Measurements from ENCODE around the gene SIPA1. TPM values are rescaled to one million over a fixed set of nuclear protein-coding genes. Genes with fewer than 3 reads are reported as not detected.

The SIPA1 gene, protein sequence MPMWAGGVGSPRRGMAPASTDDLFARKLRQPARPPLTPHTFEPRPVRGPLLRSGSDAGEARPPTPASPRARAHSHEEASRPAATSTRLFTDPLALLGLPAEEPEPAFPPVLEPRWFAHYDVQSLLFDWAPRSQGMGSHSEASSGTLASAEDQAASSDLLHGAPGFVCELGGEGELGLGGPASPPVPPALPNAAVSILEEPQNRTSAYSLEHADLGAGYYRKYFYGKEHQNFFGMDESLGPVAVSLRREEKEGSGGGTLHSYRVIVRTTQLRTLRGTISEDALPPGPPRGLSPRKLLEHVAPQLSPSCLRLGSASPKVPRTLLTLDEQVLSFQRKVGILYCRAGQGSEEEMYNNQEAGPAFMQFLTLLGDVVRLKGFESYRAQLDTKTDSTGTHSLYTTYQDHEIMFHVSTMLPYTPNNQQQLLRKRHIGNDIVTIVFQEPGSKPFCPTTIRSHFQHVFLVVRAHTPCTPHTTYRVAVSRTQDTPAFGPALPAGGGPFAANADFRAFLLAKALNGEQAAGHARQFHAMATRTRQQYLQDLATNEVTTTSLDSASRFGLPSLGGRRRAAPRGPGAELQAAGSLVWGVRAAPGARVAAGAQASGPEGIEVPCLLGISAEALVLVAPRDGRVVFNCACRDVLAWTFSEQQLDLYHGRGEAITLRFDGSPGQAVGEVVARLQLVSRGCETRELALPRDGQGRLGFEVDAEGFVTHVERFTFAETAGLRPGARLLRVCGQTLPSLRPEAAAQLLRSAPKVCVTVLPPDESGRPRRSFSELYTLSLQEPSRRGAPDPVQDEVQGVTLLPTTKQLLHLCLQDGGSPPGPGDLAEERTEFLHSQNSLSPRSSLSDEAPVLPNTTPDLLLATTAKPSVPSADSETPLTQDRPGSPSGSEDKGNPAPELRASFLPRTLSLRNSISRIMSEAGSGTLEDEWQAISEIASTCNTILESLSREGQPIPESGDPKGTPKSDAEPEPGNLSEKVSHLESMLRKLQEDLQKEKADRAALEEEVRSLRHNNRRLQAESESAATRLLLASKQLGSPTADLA
- total RNA-seq: 154 TPM

DNA sequence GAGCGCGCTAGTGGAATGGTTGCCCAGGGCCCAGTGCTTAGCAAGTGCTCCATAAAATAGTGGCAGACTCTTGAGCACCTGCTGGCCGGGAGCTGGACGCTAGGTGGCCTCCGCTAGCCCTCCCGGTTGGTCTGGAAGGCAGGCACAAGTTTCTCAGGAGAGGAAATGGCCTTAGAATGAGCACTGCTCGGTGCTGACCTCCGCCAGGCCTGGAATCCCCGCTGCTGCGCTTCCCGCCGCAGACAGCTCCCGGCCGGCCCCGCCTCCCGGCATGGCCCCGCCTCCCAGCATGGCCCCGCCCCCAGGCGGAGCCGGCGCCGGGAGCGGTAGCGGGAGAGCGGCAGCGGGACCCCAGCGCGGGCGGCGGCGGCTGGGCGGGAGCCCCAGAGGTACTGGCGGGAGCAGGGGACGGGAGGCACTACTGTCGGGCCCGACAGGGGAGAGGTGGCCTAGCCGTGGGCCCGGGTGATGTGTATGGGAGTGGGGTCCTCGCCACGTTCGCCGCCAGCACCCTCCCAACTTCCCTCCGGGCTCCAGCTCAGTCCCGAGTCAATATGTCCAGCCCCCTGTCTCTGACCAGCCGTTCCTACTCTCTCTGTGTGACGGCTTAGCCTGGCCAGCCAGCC, at the start of gene SIPA1:
Gene SIPA1 (plus strand): TSS at position 308 of the 626 bp plus-strand sequence. CDS start 2,821 bp downstream, outside the sequence.
- peak; percentile 59 to 66 (median 62) for DNase-seq (ENCODE audit: low read depth in 2 of 3, low spot score in 2 of 3)

DNA sequence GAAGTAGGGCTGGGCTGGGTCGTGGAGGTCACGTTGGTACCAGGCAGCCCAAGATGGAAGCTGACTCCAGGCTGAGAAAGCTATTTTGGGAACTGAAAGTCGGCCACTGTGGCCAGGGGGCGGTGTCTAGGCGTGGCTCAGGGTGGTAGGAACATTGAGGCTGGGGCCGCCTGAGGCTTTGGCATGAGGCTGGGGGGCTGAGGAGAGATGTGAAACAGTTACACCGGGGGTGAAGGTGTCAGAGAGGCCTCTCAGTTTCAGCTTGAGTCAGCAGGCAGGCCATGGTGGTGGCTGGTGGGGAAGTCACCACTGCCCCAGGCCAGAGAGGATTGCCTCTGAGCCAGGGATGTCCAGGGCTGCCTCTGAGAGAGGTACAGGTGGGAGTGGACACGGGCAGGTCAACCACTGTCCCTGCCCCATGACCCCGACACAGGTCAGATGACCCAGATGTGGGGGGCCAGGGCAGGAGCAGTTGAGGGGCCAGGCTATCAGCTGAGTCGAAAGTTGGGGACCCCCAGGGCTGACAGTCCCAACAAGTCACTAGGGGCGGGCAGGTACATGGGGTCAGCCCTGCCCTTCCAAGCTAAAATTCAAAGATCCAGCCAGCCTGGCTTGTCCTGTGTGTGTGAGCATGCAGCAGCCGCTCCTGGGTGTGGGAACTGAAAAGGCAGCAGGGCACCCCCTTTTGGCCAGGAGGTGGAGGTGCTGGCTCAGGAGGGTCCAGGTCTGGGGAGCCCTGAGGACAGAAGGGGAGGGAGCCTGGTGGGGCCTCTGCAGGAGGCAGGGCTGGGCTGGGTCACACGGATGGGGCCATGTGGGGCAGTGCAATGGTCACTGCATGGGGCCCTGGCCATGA, 49.5 kb upstream of the SIPA1 start:
- peak in 2 of 3 donors; percentile 72 to 82 for DNase-seq (ENCODE audit: low read depth in 2 of 3, low spot score in 2 of 3)

DNA sequence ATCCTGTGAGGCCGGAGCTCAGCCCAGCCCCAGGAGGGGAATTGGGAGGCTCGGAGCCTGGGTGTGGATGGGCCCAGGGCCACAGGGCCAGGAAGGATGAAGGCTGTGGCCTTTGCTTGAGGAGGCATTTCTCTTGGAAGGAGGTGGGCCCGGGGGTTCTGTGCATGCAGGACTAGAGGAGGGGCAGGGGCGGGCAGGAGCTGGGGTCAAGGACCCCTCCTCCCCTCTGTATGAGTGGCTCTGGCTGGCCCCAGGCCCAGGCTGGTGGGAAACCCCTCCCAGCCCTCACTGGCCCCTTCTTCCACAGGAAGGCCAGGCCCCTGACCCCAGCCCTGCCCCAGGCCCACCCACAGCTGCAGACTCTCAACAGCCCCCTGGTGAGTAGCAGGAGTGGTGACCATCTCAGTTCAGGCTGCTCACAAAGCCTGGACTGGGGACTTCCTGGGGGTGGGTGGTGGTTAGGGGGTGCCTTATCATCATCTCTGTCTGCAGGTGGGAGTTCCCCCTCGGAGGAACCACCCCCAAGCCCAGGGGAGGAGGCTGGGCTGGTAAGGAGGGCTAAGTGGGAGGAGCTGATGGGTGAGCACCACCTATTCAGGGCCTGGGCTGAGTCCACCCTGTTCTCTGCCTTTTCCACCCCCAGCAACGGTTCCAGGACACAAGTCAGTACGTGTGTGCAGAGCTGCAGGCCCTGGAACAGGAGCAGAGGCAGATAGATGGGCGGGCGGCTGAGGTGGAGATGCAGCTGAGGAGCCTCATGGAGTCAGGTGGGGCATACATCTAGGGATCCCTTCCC, 48.3 kb upstream of the SIPA1 start:
- DNase-seq (ENCODE audit: low read depth in 2 of 3, low spot score in 2 of 3): peak in 2 of 3 donors; percentile 71 to 72

DNA sequence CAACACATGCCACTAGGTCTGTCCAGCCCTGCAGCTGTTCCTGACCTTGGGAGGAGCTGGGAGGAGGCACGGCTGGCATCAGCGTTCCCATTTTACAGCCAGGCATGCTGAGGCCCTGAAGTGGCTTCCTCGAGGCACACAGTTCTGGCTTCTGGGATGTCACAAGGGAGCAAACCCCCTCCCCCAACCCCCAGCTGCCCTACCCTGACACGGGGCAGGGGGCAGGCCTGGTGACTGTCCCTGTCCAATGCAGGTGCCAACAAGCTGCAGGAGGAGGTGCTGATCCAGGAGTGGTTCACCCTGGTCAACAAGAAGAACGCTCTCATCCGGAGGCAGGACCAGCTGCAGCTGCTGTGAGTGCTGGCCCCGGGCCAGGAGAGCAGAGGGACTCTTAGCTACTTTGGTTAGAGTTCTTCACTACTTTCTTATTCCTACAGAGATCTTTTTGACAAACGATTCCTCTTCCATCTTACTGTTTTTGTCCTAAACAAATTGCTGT, 47.6 kb upstream of the SIPA1 start:
- DNase-seq (ENCODE audit: low read depth in 2 of 3, low spot score in 2 of 3): no peak

DNA sequence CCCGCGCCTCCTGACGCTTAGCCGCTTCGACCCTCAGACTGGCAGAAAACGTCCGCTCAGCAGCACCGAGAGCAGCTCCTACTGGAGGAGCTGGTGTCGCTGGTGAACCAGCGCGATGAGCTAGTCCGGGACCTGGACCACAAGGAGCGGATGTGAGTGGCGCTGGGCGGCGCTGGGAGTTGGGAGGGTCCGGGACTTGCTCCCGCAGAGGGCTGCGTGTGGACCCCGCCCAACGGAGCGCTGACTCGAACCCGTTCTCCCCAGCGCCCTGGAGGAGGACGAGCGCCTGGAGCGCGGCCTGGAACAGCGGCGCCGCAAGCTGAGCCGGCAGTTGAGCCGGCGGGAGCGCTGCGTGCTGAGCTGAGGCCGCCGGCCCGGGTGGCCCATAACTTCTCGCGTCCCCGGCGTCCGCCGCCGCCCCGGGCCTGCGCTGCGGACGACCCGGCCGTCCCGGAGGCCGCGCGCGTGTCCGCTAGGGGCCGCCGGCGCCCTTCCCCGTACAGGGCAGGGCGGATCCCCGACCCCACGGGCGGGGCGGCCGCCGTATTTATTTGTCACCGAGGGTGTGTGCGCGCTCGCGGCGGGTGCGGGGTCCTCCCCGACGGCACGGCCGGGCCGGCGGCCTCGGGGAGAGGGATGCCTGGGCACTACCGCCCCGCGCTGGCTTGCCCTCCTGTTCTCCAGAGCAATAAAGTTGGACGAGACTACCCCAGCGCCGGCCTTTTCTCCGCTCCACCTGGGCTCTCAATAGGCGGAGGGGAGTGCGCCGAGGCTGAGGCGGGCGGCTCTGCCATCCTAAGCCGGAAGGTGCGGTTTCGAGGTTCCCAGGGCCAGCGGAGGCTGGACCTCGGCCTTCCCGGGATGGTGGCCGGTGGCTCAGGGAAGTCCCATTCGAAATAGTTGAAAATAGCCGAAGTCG, 45.7 kb upstream of the SIPA1 start:
- no peak for DNase-seq (ENCODE audit: low read depth in 2 of 3, low spot score in 2 of 3)

DNA sequence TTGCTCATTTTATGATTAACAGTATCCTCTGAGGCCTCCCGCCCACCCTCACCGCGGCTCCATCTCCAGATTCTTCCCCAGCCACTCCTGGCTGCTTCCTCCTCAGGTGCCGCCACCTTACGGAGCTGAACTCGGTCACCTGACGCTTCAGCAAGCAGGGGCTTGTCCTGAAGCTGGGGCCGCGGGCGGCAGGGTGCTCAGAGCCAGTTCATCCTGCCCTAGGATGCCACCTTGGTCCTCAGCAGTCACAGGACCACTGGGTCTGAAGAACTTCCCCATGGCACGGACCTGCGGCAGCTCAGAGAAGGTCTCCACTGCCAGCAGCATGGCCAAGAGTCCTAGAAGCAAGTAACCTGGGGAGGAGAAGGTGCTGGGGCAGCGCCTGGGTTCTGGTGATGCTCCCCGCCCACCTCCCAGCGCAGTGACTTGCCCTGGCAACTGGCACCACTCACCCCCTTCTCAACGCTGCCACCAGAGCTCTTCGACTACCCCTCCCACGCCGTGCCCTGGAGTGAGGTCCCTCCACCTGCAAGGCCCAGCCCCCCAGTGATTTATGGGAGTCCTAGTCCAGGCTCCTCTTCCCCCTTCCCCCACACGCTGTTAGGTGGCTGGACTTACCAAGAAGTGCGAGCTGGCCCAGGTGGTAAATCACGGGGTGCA, 44.9 kb upstream of the SIPA1 start:
- no peak for DNase-seq (ENCODE audit: low read depth in 2 of 3, low spot score in 2 of 3)

DNA sequence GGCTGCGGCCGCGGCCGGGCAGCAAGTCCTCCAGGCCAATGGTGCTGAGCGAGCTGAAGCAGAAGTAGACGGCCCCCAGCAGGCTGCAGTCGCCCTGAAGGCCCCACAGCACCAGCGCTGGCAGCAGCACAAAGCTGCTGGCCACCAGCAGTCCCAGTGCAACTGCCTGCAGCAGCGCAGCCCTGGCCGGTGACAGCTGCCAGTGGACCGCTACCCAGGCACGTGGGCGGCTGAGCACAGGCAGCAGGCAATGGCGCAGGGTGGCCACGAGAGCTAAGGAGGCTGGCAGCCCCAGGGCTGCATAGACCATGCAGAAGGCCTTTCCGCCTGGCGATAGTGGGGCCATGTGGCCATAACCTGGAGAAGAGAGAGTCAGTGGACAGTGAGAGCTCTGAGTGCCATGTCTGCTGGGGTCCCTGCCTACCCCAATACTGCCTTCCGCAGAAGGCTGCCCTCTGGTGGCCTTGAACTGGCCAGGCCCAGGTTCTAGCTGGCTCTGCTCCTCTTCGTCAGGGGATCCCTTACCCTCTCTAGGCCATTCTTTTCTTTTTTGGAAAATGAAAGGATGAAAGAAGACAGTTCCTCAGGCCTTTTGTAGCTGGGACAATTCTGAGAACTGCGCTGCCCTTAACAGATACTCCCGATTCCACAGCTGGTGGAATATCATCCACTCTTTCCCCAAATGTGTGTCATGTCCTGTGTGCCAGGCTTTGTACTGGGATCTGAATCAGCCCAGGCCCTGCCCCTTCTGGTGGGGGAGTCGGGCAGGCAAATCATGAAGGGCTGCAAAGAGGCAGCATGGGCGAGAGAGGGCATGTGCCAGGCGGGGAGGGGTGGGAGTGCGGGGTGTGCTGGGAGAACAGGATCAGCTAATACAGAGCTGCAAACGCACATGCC, 44.1 kb upstream of the SIPA1 start:
- peak in 1 of 3 donors; percentile 53 for DNase-seq (ENCODE audit: low read depth in 2 of 3, low spot score in 2 of 3)

DNA sequence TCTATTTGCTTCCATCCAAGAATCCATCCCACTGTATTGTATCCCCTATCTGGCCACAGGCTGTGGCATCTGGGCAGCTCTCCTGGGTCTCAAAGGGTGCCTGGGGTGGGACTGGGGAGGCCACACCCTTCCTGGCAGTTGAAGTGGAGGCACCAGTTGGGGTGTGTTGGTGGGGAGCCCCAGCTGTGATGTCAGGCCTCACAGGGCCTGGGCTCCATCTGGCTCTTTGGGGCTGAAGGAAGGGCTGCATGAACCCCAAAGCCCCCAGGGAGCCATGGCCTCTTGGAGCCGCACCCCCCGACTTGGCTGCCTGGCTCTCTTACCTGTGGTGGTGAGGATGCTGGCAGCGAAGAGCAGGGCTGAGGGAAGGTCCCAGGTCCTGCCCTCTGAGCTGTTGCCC, 42.8 kb upstream of the SIPA1 start:
- no peak for DNase-seq (ENCODE audit: low read depth in 2 of 3, low spot score in 2 of 3)

DNA sequence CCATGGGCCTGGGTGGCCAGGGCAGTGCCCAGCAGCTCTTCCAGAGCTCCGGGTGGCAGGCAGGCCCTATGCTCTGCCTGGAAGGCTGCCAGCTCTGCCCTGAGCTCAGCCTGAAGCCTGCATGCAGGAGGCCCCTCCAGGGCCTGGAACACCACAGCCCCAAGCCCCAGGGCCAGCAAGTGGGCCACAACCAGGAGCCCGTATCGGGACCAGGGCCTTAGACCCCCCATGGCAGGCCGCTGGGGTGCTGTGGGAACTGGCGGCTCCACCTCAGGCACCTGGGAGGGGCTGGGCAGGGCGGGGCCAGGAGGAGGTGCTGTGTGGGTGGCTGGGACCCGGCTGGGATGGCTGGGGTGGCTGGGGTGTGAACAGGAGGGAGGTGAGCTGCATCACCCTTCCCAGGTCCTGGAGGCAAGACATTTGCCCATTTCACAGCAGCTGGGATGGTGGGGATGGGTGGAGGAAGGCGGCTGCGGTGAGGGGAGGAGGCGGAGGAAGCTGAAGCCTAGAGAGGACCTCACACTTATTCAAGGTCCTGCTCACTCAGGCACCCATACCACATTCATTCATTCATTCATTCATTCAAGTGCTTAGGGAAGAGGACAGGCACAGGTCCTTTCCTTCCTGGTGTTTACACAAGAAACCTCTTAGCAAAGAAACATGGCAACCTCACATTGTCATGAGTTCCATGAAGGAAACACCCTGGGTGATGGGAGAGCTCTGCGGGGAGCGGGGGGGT, 42.2 kb upstream of the SIPA1 start, which contains the start of gene KCNK7:
Gene KCNK7 (minus strand): TSS at position 258 of the 739 bp plus-strand sequence. CDS start 28 bp downstream, at position 230.
- DNase-seq (ENCODE audit: low read depth in 2 of 3, low spot score in 2 of 3): no peak

DNA sequence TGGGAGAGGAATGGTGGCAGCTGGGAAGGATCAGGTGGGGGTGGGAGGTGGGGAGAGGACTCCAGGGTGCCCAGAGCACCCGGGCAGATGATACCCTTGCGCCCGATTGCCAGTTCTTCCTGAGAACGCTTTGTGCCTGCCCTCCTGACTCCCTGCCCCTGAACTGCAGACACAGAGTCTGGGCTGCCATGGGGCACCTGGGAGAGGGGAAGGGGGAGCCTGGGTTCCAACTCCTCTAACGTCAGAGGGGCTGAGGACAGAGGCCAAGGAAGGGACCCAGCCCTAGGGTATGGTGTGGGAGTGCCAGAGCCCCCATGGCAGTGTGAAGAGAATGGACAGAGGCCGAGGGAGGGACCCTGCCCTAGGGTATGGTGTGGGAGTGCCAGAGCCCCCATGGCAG, 41.4 kb upstream of the SIPA1 start:
- no peak for DNase-seq (ENCODE audit: low read depth in 2 of 3, low spot score in 2 of 3)

DNA sequence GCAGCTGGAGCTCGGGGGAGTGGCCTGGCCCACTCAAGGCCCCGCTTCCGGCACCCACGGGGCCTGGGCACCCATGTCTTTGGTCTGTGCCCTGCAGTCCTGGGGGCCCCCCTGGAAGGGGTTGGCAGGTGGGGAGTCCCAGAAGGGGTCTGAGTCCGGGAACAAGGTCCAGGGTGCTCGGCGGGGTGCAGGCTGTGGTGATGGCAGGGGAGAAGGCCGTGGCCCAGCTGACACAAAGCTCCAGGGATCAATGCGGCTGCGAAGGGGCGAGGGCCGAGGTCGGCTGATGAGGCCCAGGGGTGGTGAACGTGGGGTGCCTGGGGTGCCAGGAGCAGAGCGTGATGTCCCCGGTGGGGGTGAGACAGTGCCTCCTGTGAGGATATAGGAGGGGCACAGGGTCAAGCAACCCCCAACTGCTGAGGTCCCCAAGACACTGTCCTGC, 39.6 kb upstream of the SIPA1 start:
- DNase-seq (ENCODE audit: low read depth in 2 of 3, low spot score in 2 of 3): no peak

DNA sequence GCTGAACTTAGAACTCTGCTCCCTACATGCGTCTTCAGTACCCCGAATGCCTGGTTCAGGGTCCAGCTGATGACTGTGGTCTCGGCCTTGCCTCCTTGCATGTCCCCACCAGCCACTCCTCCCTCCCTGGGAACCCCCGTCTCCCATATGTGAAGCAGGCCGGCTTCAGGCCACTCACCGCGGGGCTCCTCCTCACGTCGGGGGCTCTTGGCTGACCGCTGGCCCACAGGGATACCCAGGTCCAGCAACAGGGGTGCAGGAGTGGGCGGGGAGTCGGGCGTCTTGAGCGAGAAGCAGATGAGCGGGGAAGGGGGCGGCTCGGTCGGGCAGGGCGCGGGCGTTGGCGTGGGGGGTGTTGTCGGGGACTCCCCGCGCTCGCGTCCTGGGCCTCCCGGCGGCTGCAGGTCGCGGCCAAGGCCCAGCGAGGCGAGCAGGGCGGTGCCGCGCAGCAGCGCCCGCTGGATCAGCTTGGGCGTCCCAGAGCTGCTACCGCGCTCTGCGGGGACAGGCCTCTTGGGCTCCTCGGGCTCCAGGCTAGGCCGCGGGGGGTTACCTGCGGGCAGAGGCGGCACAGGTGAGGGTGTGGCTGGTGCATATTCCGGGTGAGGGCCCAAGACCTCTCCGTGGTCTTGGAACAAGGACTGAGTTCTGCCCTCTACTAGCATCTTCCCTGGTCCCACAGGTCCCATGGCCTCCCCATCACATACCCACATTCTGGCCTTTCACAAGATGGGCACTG, 38.5 kb upstream of the SIPA1 start:
- DNase-seq (ENCODE audit: low read depth in 2 of 3, low spot score in 2 of 3): no peak

DNA sequence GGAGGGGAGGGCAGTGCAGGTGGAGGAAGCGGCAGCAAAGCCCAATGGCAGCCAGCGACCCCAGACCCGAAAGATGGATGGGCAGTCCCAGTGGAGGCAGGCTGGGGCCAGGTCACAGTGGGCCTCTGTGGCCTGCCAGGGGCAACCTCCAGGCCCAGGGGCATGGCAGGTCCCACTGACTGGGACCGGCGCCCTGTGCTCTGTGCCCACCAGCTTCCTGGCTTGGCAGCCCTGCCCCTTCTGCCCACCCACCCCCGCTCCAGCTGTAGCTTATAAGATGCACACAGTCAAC, 38.0 kb upstream of the SIPA1 start:
- DNase-seq (ENCODE audit: low read depth in 2 of 3, low spot score in 2 of 3): no peak

DNA sequence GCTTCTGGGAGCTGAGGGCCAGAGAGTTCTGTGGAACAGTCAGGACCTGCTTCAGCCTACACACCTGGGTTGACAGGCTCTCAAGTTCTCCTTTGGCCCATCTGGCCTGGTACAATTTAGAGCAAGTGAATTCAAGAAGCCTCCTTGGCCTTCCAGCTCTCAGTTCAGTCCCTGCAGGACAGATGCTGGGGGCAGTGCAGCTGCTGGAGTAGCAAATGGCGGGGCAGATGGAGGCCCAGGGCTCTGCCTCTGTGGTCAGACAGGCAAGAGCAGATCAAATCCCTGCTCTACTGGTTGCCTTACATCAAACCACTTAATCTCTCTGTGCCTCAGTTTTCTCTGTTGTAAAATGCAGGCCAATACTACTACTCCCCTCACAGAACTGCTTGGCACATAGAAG, 33.6 kb upstream of the SIPA1 start:
- DNase-seq (ENCODE audit: low read depth in 2 of 3, low spot score in 2 of 3): no peak

Measured in hematopoietic multipotent progenitor cell (in vitro differentiated cells).